T-helper 1 cell treated with Interleukin-12 subunit alpha and Interleukin-12 subunit beta and Interleukin-4 antibody, amounts not matched to agents 30 μg/mL and 1 μg/mL, for 36 hours (primary cell): ENCODE measurements around the gene MAST2.
"Not testable (repeated sequence)": the region's sequence is repeated elsewhere in the genome, so short reads cannot be mapped to it uniquely, and the experiment has no call there.

Source experiments
- H3K27ac Mint-ChIP-seq: one replicate; pipeline ENCODE4 v1.8.0; 2021; ENCODE audit warnings: mild to moderate bottlenecking, mixed read lengths
- H3K27me3 Mint-ChIP-seq: one replicate; pipeline ENCODE4 v1.8.0; 2021; ENCODE audit warnings: low read depth, mixed read lengths
- H3K36me3 Mint-ChIP-seq: one replicate; pipeline ENCODE4 v1.8.0; 2021; ENCODE audit warnings: low read depth, mixed read lengths
- H3K4me1 Mint-ChIP-seq: one replicate; pipeline ENCODE4 v1.8.0; 2021; ENCODE audit warnings: low read depth, mixed read lengths
- H3K4me3 Mint-ChIP-seq: one replicate; pipeline ENCODE4 v1.8.0; 2021; ENCODE audit warnings: mild to moderate bottlenecking, moderate library complexity, mixed read lengths
- H3K9me3 Mint-ChIP-seq: one replicate; pipeline ENCODE4 v1.8.0; 2021; ENCODE audit warnings: mixed read lengths

The MAST2 gene

DNA sequence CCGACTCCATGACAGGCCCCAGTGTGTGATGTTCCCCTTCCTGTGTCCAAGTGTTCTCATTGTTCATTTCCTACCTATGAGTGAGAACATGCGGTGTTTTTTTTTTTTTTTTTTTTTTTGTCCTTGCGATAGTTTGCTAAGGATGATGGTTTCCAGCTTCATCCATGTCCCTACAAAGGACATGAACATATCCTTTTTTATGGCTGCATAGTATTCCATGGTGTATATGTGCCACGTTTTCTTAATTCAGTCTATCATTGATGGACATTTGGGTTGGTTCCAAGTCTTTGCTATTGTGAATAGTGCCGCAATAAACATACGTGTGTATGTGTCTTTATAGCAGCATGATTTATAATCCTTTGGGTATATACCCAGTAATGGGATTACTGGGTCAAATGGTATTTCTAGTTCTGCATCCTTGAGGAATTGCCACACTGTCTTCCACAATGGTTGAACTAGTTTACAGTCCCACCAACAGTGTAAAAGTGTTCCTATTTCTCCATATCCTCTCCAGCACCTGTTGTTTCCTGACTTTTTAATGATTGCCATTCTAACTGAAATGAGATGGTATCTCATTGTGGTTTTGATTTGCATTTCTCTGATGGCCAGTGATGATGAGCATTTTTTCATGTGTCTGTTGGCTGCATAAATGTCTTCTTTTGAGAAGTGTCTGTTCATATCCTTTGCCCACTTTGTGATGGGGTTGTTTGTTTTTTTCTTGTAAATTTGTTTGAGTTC, 54.5 kb downstream of the MAST2 start:
- H3K27ac Mint-ChIP-seq, H3K27me3 Mint-ChIP-seq, H3K4me3 Mint-ChIP-seq, H3K9me3 Mint-ChIP-seq, H3K36me3 Mint-ChIP-seq: not testable (repeated sequence)
- peaks cover 16% of the 10 kb centered on the region for H3K4me1 Mint-ChIP-seq

DNA sequence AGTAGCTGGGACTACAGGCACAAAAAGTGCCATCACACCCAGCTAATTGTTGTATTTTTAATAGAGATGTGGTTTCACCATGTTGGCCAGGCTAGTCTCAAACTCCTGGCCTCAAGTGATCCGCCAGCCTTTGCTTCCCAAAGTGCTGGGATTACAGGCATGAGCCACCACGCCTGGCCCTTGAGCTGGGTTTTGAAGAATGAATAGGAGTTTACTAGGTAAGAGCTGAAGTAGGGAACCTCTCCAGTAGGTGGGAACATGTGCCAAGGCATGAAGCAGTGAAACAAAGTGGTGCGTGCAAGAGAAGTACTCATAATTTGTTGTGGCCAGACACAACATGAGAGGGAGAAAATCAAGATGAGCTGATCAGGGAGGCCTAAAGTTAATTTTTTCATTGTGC, 55.8 kb downstream of the MAST2 start:
- Mint-ChIP-seq H3K4me3 (no peak overlapping the region), H3K27ac (no peak overlapping the region), H3K4me1 (peaks cover 18% of the 10 kb centered on the region), H3K9me3 (no peaks in the 10 kb centered on the region), H3K36me3 (peaks cover 3% of the 10 kb centered on the region), H3K27me3 (no peaks in the 10 kb centered on the region)

DNA sequence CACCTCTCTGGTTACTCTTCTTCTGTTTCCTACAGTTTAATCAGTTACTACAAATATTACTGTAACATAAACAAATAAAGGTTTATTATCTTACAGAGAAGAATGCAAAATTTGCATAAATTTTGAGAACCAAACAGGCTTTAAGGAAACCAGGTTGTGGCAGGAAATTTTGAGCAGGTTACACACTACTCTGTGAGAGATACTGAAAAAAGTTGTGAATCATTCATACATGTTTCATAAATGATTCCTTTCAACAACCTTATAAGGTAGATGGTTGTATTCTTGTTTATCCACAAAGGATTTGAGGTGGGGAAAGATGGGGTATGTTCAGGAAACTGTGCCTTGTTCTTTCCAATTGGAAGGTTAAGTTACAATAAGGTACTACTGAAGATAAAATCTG, 58.6 kb downstream of the MAST2 start:
- no peak overlapping the region for H3K4me3 Mint-ChIP-seq
- H3K9me3 Mint-ChIP-seq = no peaks in the 10 kb centered on the region
- peaks cover 22% of the 10 kb centered on the region for H3K4me1 Mint-ChIP-seq
- no peaks in the 10 kb centered on the region for H3K27me3 Mint-ChIP-seq
- H3K36me3 Mint-ChIP-seq = peaks cover 2% of the 10 kb centered on the region
- H3K27ac Mint-ChIP-seq = no peak overlapping the region

DNA sequence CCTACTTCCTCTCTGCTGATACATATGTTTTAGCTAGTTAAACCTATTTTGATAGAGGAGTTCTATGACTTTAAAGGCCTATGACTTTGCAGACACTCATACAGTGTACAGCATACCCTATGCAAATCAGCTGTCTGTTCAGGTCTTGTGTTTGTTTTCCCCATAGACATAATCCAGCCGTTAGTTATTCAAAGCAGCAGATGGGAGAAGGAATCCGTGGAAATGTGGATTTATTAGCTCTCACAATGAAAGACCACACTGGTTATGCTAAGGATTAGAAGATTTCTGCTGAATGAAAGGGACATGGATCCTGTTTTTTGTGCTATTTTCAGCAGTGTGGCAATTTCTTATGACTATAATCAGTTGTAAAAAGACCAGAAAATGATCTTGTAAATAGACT, 59.8 kb downstream of the MAST2 start:
- H3K9me3 Mint-ChIP-seq = no peaks in the 10 kb centered on the region
- peaks cover 2% of the 10 kb centered on the region for H3K36me3 Mint-ChIP-seq
- no peak overlapping the region for H3K27ac Mint-ChIP-seq
- H3K27me3 Mint-ChIP-seq = no peaks in the 10 kb centered on the region
- H3K4me1 Mint-ChIP-seq = peaks cover 29% of the 10 kb centered on the region
- no peak overlapping the region for H3K4me3 Mint-ChIP-seq

GRCh38 chr1:45864167-45865106, 61.0 kb downstream of the MAST2 start:
- Mint-ChIP-seq H3K4me3 (no peak overlapping the region), H3K36me3 (peaks cover 2% of the 10 kb centered on the region), H3K27me3 (no peaks in the 10 kb centered on the region), H3K4me1 (peaks cover 32% of the 10 kb centered on the region), H3K27ac (no peak overlapping the region), H3K9me3 (no peaks in the 10 kb centered on the region)

GRCh38 chr1:45867697-45868348, 64.4 kb downstream of the MAST2 start:
- Mint-ChIP-seq H3K36me3 (no peaks in the 10 kb centered on the region), H3K27ac (no peak overlapping the region), H3K27me3 (no peaks in the 10 kb centered on the region), H3K4me3 (no peak overlapping the region), H3K4me1 (peaks cover 17% of the 10 kb centered on the region), H3K9me3 (no peaks in the 10 kb centered on the region)

DNA sequence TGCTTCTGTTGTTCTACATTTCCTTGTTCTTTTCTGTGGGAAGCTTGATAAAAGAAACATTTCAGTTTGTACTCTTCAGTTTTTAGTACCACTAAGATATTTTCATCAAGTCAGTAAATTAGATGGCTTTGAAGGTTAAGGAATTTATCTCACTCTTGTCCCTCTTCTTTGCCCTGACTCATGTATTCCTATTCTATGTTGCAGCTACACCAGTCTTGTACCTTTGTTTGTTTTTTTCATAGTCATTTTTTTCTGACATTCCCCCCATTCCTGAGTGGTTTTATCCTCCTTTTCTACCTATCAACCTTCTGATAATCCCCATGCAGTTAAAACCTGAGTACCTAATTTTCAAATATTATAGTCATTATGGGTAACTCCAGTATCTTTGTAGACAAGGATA, 65.4 kb downstream of the MAST2 start:
- H3K27ac Mint-ChIP-seq = no peak overlapping the region
- H3K4me1 Mint-ChIP-seq = peaks cover 13% of the 10 kb centered on the region
- no peaks in the 10 kb centered on the region for H3K9me3 Mint-ChIP-seq
- H3K27me3 Mint-ChIP-seq = no peaks in the 10 kb centered on the region
- H3K36me3 Mint-ChIP-seq = no peaks in the 10 kb centered on the region
- H3K4me3 Mint-ChIP-seq = no peak overlapping the region

GRCh38 chr1:45870500-45870899, 67.1 kb downstream of the MAST2 start:
- Mint-ChIP-seq H3K9me3 (no peaks in the 10 kb centered on the region), H3K36me3 (no peaks in the 10 kb centered on the region), H3K4me3 (no peak overlapping the region), H3K4me1 (peaks cover 9% of the 10 kb centered on the region), H3K27ac (no peak overlapping the region), H3K27me3 (no peaks in the 10 kb centered on the region)

- H3K27me3 Mint-ChIP-seq, H3K36me3 Mint-ChIP-seq, H3K4me3 Mint-ChIP-seq, H3K9me3 Mint-ChIP-seq, H3K27ac Mint-ChIP-seq, H3K4me1 Mint-ChIP-seq: not testable (repeated sequence)
Observed at GRCh38 chr1:45872173-45872801, 68.9 kb downstream of the MAST2 start.

DNA sequence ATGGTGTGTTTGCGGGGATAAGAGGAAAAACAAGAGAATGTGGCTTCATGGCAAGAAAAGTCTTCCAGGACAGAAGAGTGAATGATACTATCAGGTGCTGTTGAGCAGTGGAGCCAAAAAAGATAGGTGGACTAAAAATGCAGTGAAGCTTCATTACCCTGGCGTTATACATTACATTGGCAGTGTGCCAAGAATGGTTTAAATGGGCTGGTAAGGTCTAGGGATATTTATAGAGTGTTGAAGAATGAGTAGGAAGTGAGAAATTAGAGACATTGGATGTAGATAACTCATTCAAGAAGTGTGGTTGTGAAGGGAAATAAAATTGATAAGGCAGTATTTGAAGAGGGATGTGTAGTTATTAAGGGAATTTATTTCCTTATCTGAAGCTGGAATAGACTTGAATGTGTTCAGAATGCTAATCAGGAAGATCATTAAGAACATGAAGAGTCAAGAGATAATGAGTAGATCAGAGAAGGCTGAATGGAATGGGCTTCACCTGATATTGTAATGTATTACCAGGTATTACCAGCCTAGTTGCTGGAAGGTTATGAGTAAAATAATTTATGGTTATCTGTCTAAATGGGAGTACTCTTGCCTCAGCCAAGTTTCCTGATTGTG, 72.7 kb downstream of the MAST2 start:
- Mint-ChIP-seq H3K27me3 (no peaks in the 10 kb centered on the region), H3K27ac (no peak overlapping the region), H3K36me3 (no peaks in the 10 kb centered on the region), H3K9me3 (no peaks in the 10 kb centered on the region), H3K4me3 (no peak overlapping the region), H3K4me1 (no peaks in the 10 kb centered on the region)

GRCh38 chr1:45877264-45877663, 73.9 kb downstream of the MAST2 start:
- no peak overlapping the region for H3K4me3 Mint-ChIP-seq
- H3K27me3 Mint-ChIP-seq = no peaks in the 10 kb centered on the region
- no peak overlapping the region for H3K27ac Mint-ChIP-seq
- H3K9me3 Mint-ChIP-seq = no peaks in the 10 kb centered on the region
- no peaks in the 10 kb centered on the region for H3K4me1 Mint-ChIP-seq
- H3K36me3 Mint-ChIP-seq = no peaks in the 10 kb centered on the region

- H3K27me3 Mint-ChIP-seq = no peaks in the 10 kb centered on the region
Observed at GRCh38 chr1:45879885-45880598, 76.6 kb downstream of the MAST2 start.

DNA sequence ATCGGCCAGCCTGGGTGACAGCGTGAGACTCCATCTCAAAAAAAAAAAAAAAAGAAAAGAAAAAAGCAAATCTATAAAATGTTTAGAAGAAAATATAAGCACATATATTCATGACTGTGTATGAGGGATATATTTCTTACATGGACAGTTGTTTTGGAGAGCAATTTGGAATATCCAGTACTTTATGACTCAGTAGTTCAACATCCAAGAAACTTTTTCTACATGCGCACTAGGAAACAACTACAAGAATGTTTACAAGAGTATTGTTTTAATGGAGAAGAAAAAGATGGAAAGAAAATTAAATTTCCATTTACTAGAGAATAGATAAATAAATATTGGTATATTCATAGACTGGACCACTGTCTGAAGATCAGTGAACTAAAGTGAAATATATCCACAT, 77.5 kb downstream of the MAST2 start:
- no peaks in the 10 kb centered on the region for H3K9me3 Mint-ChIP-seq
- no peaks in the 10 kb centered on the region for H3K4me1 Mint-ChIP-seq
- no peaks in the 10 kb centered on the region for H3K36me3 Mint-ChIP-seq
- H3K4me3 Mint-ChIP-seq = no peak overlapping the region
- no peaks in the 10 kb centered on the region for H3K27me3 Mint-ChIP-seq
- H3K27ac Mint-ChIP-seq = no peak overlapping the region

More at GRCh38 chr1:45879885-45880598, 76.6 kb downstream of the MAST2 start:
- Mint-ChIP-seq H3K36me3 (no peaks in the 10 kb centered on the region), H3K9me3 (no peaks in the 10 kb centered on the region), H3K27ac (no peak overlapping the region), H3K4me1 (no peaks in the 10 kb centered on the region), H3K4me3 (no peak overlapping the region)
